Endodermal cell (in vitro differentiated cells): ENCODE measurements around the gene BRD1. TPM values are rescaled to one million over a fixed set of nuclear protein-coding genes. Genes with fewer than 3 reads are reported as not detected.

Source experiments
- DNase-seq: peaks from one replicate; pipeline ENCODE4 v3.0.0-alpha.2; 2017
- H3K27ac ChIP-seq: 2 replicates; pipeline ENCODE4 v1.5.1; 2013; ENCODE audit warnings: mild to moderate bottlenecking, low read depth, low read length, moderate library complexity
- H3K27me3 ChIP-seq: 2 replicates; pipeline ENCODE4 v1.6.1; 2013; ENCODE audit warnings: mild to moderate bottlenecking, low read length, moderate library complexity; ENCODE audit not compliant: insufficient read depth, control insufficient read depth, poor library complexity, severe bottlenecking
- H3K36me3 ChIP-seq: 2 replicates; pipeline ENCODE4 v1.7.0; 2013; ENCODE audit warnings: mild to moderate bottlenecking, low read length, moderate library complexity; ENCODE audit not compliant: control insufficient read depth, insufficient read depth
- H3K4me1 ChIP-seq: one replicate; pipeline ENCODE4 v1.7.0; 2013; ENCODE audit warnings: low read length; ENCODE audit not compliant: control insufficient read depth, insufficient read depth
- H3K4me3 ChIP-seq: 2 replicates; pipeline ENCODE4 v1.5.1; 2013; ENCODE audit warnings: mild to moderate bottlenecking, low read length, moderate library complexity
- H3K9ac ChIP-seq: 2 replicates; pipeline ENCODE4 v1.6.1; 2013; ENCODE audit warnings: mild to moderate bottlenecking, low read length, moderate library complexity; ENCODE audit not compliant: poor library complexity, severe bottlenecking; ENCODE audit errors: extremely low read depth
- H3K9me3 ChIP-seq: 2 replicates; pipeline ENCODE4 v1.6.1; 2013; ENCODE audit warnings: mild to moderate bottlenecking, low read length, moderate library complexity; ENCODE audit not compliant: control insufficient read depth
- H3K27ac Mint-ChIP-seq: 2 replicates; pipeline ENCODE4 v1.8.0; 2020; ENCODE audit warnings: mixed read lengths
- H3K27me3 Mint-ChIP-seq: 2 replicates; pipeline ENCODE4 v1.8.0; 2021; ENCODE audit warnings: mild to moderate bottlenecking, mixed read lengths; ENCODE audit not compliant: insufficient read depth
- H3K36me3 Mint-ChIP-seq: 2 replicates; pipeline ENCODE4 v1.8.0; 2020; ENCODE audit warnings: low read depth, mixed read lengths
- H3K4me1 Mint-ChIP-seq: 2 replicates; pipeline ENCODE4 v1.8.0; 2020; ENCODE audit warnings: mixed read lengths
- H3K4me3 Mint-ChIP-seq: 2 replicates; pipeline ENCODE4 v1.8.0; 2020; ENCODE audit warnings: mild to moderate bottlenecking, moderate library complexity, mixed read lengths
- H3K9me3 Mint-ChIP-seq: 2 replicates; pipeline ENCODE4 v1.8.0; 2020; ENCODE audit warnings: mild to moderate bottlenecking, mixed read lengths
- CTCF ChIP-seq: fragments of 200-600 bp; sonication (generic); conservative IDR thresholded peaks from 2 replicates; pipeline ENCODE4 v1.5.0; 2021; ENCODE audit warnings: antibody characterized with exemption, mild to moderate bottlenecking
- WGBS, 2 experiments: methylation state at CpG; one replicate each; pipeline versions ENCODE4 v1.1.5 to v1.1.7; 2013; ENCODE audit warnings: missing lambda C conversion rate in 2 of 2, mixed read lengths in 1 of 2; ENCODE audit not compliant: insufficient coverage in 1 of 2, insufficient read length in 1 of 2; 5-methylcytosine and 5-hydroxymethylcytosine counted together
- total RNA-seq, 2 donors: library from RNA; stranded (reverse); fragmentation: NEBNext Ultra II Directional in 1 of 2; extraction: Animal tissue kit (Norgen Biotek cat#: 25700) in 1 of 2; gene quantifications; 2 replicates in 1 of 2; 3 replicates in 1 of 2; pipeline ENCODE4 v1.2.1, GENCODE V29; 2021

BRD1 gene
- total RNA-seq, 2 donors from 2014 or later: 49.5 to 54.9 TPM

GRCh38 chr22:49814856-49815255, 12.8 kb downstream of the BRD1 start:
- Histone ChIP-seq H3K9ac (no peak overlapping the region), H3K9me3 (no peaks in the 10 kb centered on the region), H3K27ac (no peak overlapping the region), H3K4me1 (no peaks in the 10 kb centered on the region), H3K27me3 (no peaks in the 10 kb centered on the region), H3K4me3 (no peak overlapping the region), H3K36me3 (peaks cover 82% of the 10 kb centered on the region)
- no peak for TF ChIP-seq CTCF
- DNase-seq: no peak
- WGBS, 2 experiments: 94 to 95% methylated on average over 8 of the region's 8 CpGs
- Mint-ChIP-seq H3K27me3 (no peaks in the 10 kb centered on the region), H3K36me3 (peaks cover 78% of the 10 kb centered on the region), H3K27ac (no peak overlapping the region), H3K4me1 (no peaks in the 10 kb centered on the region), H3K9me3 (no peaks in the 10 kb centered on the region), H3K4me3 (no peak overlapping the region)

DNA sequence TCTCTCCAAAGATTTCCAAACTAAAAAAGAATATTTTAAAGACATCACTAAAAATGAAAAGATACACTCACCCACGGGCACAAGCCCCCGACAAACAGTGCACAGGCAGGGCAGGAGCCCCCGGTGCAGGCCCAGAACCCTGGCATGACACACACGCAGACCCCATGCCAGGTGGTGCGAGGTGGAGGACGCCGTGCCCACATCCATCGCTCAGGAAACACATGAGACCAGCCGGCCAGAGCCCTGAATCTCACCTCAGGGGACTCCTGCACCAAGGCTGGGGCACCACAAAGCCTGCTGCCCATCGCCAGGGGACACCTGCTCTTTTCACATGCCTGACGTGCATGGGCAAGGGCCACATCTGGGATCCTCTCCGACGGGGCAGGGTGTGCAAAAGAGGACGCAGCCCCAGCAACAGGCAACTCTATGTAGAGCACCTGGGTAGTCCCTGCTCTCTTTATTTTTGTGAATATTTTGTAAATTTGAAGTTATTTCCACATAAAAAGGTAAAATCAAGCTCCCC, 13.4 kb downstream of the BRD1 start:
- TF ChIP-seq CTCF: no peak
- Histone ChIP-seq H3K27ac (no peak overlapping the region), H3K4me3 (no peak overlapping the region), H3K9me3 (no peaks in the 10 kb centered on the region), H3K4me1 (no peaks in the 10 kb centered on the region), H3K36me3 (peaks cover 76% of the 10 kb centered on the region), H3K9ac (no peak overlapping the region), H3K27me3 (no peaks in the 10 kb centered on the region)
- DNase-seq: no peak
- WGBS, 2 experiments: 97% methylated on average over 12 to 14 of the region's 14 CpGs
- Mint-ChIP-seq H3K4me3 (no peak overlapping the region), H3K27ac (no peak overlapping the region), H3K4me1 (no peaks in the 10 kb centered on the region), H3K27me3 (no peaks in the 10 kb centered on the region), H3K9me3 (no peaks in the 10 kb centered on the region), H3K36me3 (peaks cover 74% of the 10 kb centered on the region)

DNA sequence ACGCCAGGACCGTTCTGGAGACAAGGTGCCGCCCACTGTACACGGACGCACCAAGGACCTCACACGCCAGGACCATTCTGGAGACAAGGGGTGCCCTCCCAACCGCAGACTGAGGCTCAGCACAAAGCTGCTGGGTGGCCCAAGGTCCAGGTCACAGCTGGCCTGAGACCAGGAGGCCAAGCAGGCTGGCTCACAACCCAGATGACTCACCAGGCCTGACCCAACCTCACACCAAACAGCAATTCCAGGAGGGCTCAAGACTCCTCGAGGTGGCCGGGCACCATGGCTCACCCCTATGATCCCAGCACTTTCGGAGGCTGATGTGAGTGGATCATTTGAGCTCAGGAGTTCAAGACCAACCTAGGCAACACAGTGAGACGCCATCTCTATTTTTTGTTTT, 14.8 kb downstream of the BRD1 start:
- DNase-seq: no peak
- no peaks in the 10 kb centered on the region for H3K27me3 ChIP-seq
- no peaks in the 10 kb centered on the region for H3K9me3 ChIP-seq
- Mint-ChIP-seq H3K4me1 (no peaks in the 10 kb centered on the region), H3K36me3 (peaks cover 67% of the 10 kb centered on the region), H3K27ac (no peak overlapping the region), H3K27me3 (no peaks in the 10 kb centered on the region), H3K4me3 (no peak overlapping the region), H3K9me3 (no peaks in the 10 kb centered on the region)
- H3K4me3 ChIP-seq: no peak overlapping the region
- no peak overlapping the region for H3K9ac ChIP-seq
- H3K4me1 ChIP-seq: no peaks in the 10 kb centered on the region
- 94 to 96% methylated on average over 8 to 11 of the region's 11 CpGs for WGBS, 2 experiments
- peaks cover 76% of the 10 kb centered on the region for H3K36me3 ChIP-seq
- TF ChIP-seq CTCF: no peak
- no peak overlapping the region for H3K27ac ChIP-seq
